ENCODE results near the gene TFCP2. TPM values are rescaled to one million over a fixed set of nuclear protein-coding genes. Genes with fewer than 3 reads are reported as not detected.

TFCP2 gene
- total and polyA plus RNA-seq, 2 experiments from 2014 or later: 9.0 to 12.4 TPM

GRCh38 chr12:51205350-51205749 is 32.4 kb upstream of the TFCP2 start:
- H3K79me2 ChIP-seq (ENCODE audit: insufficient read depth): no peaks in the 10 kb centered on the region
- H3K4me2 ChIP-seq (ENCODE audit: unreplicated experiment): no peak overlapping the region
- no peak overlapping the region for H2AFZ ChIP-seq
- in situ Hi-C loops (cut with MboI): no loop called here
- H3K4me1 ChIP-seq (ENCODE audit: insufficient read depth): no peaks in the 10 kb centered on the region
- H3K27me3 ChIP-seq (replicated peaks; ENCODE audit: insufficient read depth): no peaks in the 10 kb centered on the region
- TF ChIP-seq EZH2 (IDR thresholded peaks at IDR 0.05; ENCODE audit: insufficient read depth, poor library complexity, severe bottlenecking) (no peak), EZH2phosphoT487 (IDR thresholded peaks at IDR 0.05; ENCODE audit: insufficient read depth, low read depth) (no peak)
- no peak overlapping the region for H3K9ac ChIP-seq
- H3K9me3 ChIP-seq (ENCODE audit: low read depth): no peaks in the 10 kb centered on the region
- WGBS, 2 experiments (ENCODE audit: low coverage in 1 of 2, low lambda C conversion rate in 2 of 2, missing lambda C conversion rate in 2 of 2): 91 to 95% methylated on average over 6 of the region's 6 CpGs
- H3K9me2 ChIP-seq (ENCODE audit: insufficient read depth): no peaks in the 10 kb centered on the region
- no peaks in the 10 kb centered on the region for H4K20me1 ChIP-seq (ENCODE audit: insufficient read depth)
- H3K4me3 ChIP-seq: no peak overlapping the region
- no peaks in the 10 kb centered on the region for H3K36me3 ChIP-seq (ENCODE audit: low read depth)
- no peaks in the 10 kb centered on the region for H3F3A ChIP-seq (ENCODE audit: insufficient read depth)
- no peak overlapping the region for H3K27ac ChIP-seq
- no peak for DNase-seq

DNA sequence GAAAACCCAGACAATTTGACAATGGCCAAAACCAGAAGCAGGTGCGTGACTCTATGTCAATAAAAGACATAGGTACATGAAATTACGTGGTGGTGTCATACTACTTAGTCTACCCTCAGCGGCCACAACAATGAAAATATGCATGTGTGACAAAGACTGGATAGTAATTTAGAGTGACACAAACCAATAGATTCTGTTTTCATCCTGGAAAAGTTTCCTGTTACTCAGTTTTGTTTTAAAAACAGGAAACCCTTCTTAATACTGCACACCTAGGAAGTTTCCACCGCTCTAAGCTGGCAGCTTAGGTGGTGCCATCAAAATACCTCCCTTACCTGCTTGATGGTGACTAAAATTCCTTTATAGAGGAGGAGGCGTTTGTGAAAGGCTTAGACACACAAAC is 29.8 kb upstream of the TFCP2 start:
- WGBS, 2 experiments (ENCODE audit: low coverage in 1 of 2, low lambda C conversion rate in 2 of 2, missing lambda C conversion rate in 2 of 2): 93 to 97% methylated on average over 5 of the region's 5 CpGs
- Histone ChIP-seq H3K9me2 (ENCODE audit: insufficient read depth) (no peaks in the 10 kb centered on the region), H3K9ac (no peak overlapping the region), H2AFZ (no peak overlapping the region), H3K27me3 (replicated peaks; ENCODE audit: insufficient read depth) (no peaks in the 10 kb centered on the region), H3F3A (ENCODE audit: insufficient read depth) (no peaks in the 10 kb centered on the region), H3K36me3 (ENCODE audit: low read depth) (no peaks in the 10 kb centered on the region), H3K4me2 (ENCODE audit: unreplicated experiment) (no peak overlapping the region), H3K27ac (no peak overlapping the region), H3K4me3 (no peak overlapping the region), H4K20me1 (ENCODE audit: insufficient read depth) (no peaks in the 10 kb centered on the region), H3K79me2 (ENCODE audit: insufficient read depth) (no peaks in the 10 kb centered on the region), H3K9me3 (ENCODE audit: low read depth) (no peaks in the 10 kb centered on the region), H3K4me1 (ENCODE audit: insufficient read depth) (no peaks in the 10 kb centered on the region)
- DNase-seq: no peak
- TF ChIP-seq EZH2 (IDR thresholded peaks at IDR 0.05; ENCODE audit: insufficient read depth, poor library complexity, severe bottlenecking) (no peak), EZH2phosphoT487 (IDR thresholded peaks at IDR 0.05; ENCODE audit: insufficient read depth, low read depth) (no peak)
- in situ Hi-C loops (cut with MboI): no loop called here

GRCh38 chr12:51200806-51201205 is 27.9 kb upstream of the TFCP2 start:
- WGBS, 2 experiments (ENCODE audit: low coverage in 1 of 2, low lambda C conversion rate in 2 of 2, missing lambda C conversion rate in 2 of 2): 89 to 91% methylated on average over 9 of the region's 9 CpGs
- no peaks in the 10 kb centered on the region for H3K4me1 ChIP-seq (ENCODE audit: insufficient read depth)
- H3K9ac ChIP-seq: no peak overlapping the region
- H3K36me3 ChIP-seq (ENCODE audit: low read depth): no peaks in the 10 kb centered on the region
- no peaks in the 10 kb centered on the region for H4K20me1 ChIP-seq (ENCODE audit: insufficient read depth)
- H3F3A ChIP-seq (ENCODE audit: insufficient read depth): no peaks in the 10 kb centered on the region
- DNase-seq: peak; percentile 21
- in situ Hi-C loops (cut with MboI): no loop called here
- TF ChIP-seq EZH2phosphoT487 (IDR thresholded peaks at IDR 0.05; ENCODE audit: insufficient read depth, low read depth) (no peak), EZH2 (IDR thresholded peaks at IDR 0.05; ENCODE audit: insufficient read depth, poor library complexity, severe bottlenecking) (no peak)
- H3K27ac ChIP-seq: no peak overlapping the region
- H3K9me3 ChIP-seq (ENCODE audit: low read depth): no peaks in the 10 kb centered on the region
- H3K79me2 ChIP-seq (ENCODE audit: insufficient read depth): no peaks in the 10 kb centered on the region
- no peak overlapping the region for H3K4me3 ChIP-seq
- H3K4me2 ChIP-seq (ENCODE audit: unreplicated experiment): no peak overlapping the region
- H3K9me2 ChIP-seq (ENCODE audit: insufficient read depth): no peaks in the 10 kb centered on the region
- no peak overlapping the region for H2AFZ ChIP-seq
- H3K27me3 ChIP-seq (replicated peaks; ENCODE audit: insufficient read depth): no peaks in the 10 kb centered on the region

DNA sequence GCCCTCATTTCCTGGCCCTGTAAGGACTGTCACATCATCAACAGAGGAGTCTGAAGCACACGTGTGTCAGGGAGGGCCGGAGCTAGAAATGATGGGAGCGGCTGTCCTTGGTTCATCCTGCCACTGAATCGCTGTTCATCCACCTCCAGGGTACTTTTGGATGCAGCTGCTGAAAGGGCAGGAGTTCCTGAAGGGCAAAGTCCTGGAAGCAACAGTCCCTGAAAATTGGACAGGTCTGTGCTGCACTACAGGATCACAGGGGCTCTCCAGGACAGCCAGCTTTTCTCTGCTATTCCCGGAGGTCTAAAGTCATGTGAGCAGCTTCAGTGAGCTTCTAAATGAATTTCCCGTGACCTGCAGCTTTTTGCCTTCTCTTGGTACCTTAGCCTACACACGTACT is 27.2 kb upstream of the TFCP2 start:
- no peaks in the 10 kb centered on the region for H3K79me2 ChIP-seq (ENCODE audit: insufficient read depth)
- no peaks in the 10 kb centered on the region for H4K20me1 ChIP-seq (ENCODE audit: insufficient read depth)
- TF ChIP-seq EZH2 (IDR thresholded peaks at IDR 0.05; ENCODE audit: insufficient read depth, poor library complexity, severe bottlenecking) (no peak), EZH2phosphoT487 (IDR thresholded peaks at IDR 0.05; ENCODE audit: insufficient read depth, low read depth) (no peak)
- H3K9ac ChIP-seq: no peak overlapping the region
- no peak for DNase-seq
- no peak overlapping the region for H3K4me3 ChIP-seq
- no peaks in the 10 kb centered on the region for H3K36me3 ChIP-seq (ENCODE audit: low read depth)
- H3K27me3 ChIP-seq (replicated peaks; ENCODE audit: insufficient read depth): no peaks in the 10 kb centered on the region
- no peaks in the 10 kb centered on the region for H3K9me2 ChIP-seq (ENCODE audit: insufficient read depth)
- H3K4me1 ChIP-seq (ENCODE audit: insufficient read depth): no peaks in the 10 kb centered on the region
- in situ Hi-C loops (cut with MboI): no loop called here
- no peak overlapping the region for H3K27ac ChIP-seq
- H3F3A ChIP-seq (ENCODE audit: insufficient read depth): no peaks in the 10 kb centered on the region
- H3K4me2 ChIP-seq (ENCODE audit: unreplicated experiment): no peak overlapping the region
- WGBS, 2 experiments (ENCODE audit: low coverage in 1 of 2, low lambda C conversion rate in 2 of 2, missing lambda C conversion rate in 2 of 2): 85 to 86% methylated on average over 7 of the region's 7 CpGs
- H2AFZ ChIP-seq: no peak overlapping the region
- no peaks in the 10 kb centered on the region for H3K9me3 ChIP-seq (ENCODE audit: low read depth)

DNA sequence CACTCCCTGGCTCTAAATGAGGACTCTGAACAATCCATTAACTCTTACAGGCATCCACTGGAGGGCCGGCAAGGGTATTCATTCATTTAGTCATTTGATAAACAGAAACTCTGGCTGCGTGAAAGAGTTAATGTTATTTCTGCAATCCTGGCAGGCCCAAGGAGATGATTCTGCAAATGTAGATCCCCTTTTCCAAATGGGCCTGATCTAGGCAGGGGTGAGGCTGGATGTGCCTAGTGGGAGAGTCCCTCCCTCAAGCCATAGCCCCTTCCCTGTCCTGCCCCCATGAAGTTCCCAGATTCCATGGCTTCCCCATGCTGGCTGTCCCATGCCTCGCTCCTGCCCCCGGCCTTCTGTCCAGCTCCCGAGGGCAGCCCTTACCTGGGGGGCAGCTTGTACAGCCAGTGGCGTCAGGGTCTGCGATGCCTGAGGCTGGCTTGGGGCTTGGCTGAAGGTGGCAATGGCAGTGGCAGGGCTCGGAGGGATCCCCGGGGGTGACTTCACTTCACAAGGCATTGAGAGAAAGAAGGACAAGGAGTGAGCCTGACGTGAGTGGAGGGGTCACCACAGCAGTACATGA is 26.5 kb upstream of the TFCP2 start:
- TF ChIP-seq EZH2 (IDR thresholded peaks at IDR 0.05; ENCODE audit: insufficient read depth, poor library complexity, severe bottlenecking) (no peak), EZH2phosphoT487 (IDR thresholded peaks at IDR 0.05; ENCODE audit: insufficient read depth, low read depth) (no peak)
- no peaks in the 10 kb centered on the region for H3F3A ChIP-seq (ENCODE audit: insufficient read depth)
- H2AFZ ChIP-seq: no peak overlapping the region
- H3K9me3 ChIP-seq (ENCODE audit: low read depth): no peaks in the 10 kb centered on the region
- H3K27ac ChIP-seq: no peak overlapping the region
- H4K20me1 ChIP-seq (ENCODE audit: insufficient read depth): no peaks in the 10 kb centered on the region
- DNase-seq: no peak
- H3K9ac ChIP-seq: no peak overlapping the region
- no peak overlapping the region for H3K4me3 ChIP-seq
- WGBS, 2 experiments (ENCODE audit: low coverage in 1 of 2, low lambda C conversion rate in 2 of 2, missing lambda C conversion rate in 2 of 2): 86 to 87% methylated on average over 6 to 10 of the region's 10 CpGs
- no peaks in the 10 kb centered on the region for H3K36me3 ChIP-seq (ENCODE audit: low read depth)
- in situ Hi-C loops (cut with MboI): no loop called here
- no peak overlapping the region for H3K4me2 ChIP-seq (ENCODE audit: unreplicated experiment)
- H3K79me2 ChIP-seq (ENCODE audit: insufficient read depth): no peaks in the 10 kb centered on the region
- no peaks in the 10 kb centered on the region for H3K4me1 ChIP-seq (ENCODE audit: insufficient read depth)
- H3K9me2 ChIP-seq (ENCODE audit: insufficient read depth): no peaks in the 10 kb centered on the region
- H3K27me3 ChIP-seq (replicated peaks; ENCODE audit: insufficient read depth): no peaks in the 10 kb centered on the region
